Large intestine (tissue), 3 donors: Measurements from ENCODE around the gene TDRD9. TPM values are rescaled to one million over a fixed set of nuclear protein-coding genes. Genes with fewer than 3 reads are reported as not detected.

Experiments used
- DNase-seq, 2 donors: peaks; one replicate each; pipeline versions ENCODE4 v3.0.0 to v3.0.0-alpha.2; 2013
- H3K27ac ChIP-seq: one replicate; pipeline ENCODE4 v1.5.1; 2013; ENCODE audit warnings: low read length
- H3K27me3 ChIP-seq: 2 replicates; pipeline ENCODE4 v1.6.1; 2013; ENCODE audit warnings: low read length; ENCODE audit not compliant: control insufficient read depth, insufficient read depth
- H3K36me3 ChIP-seq: 2 replicates; pipeline ENCODE4 v1.6.1; 2013; ENCODE audit warnings: low read length; ENCODE audit not compliant: control insufficient read depth, insufficient read depth
- H3K4me1 ChIP-seq: one replicate; pipeline ENCODE4 v1.6.1; 2013; ENCODE audit warnings: low read length; ENCODE audit not compliant: control insufficient read depth, insufficient read depth
- H3K4me3 ChIP-seq: one replicate; pipeline ENCODE4 v1.5.1; 2013; ENCODE audit warnings: low read length
- H3K9me3 ChIP-seq: one replicate; pipeline ENCODE4 v1.6.1; 2013; ENCODE audit warnings: mild to moderate bottlenecking, low read depth, low read length, moderate library complexity; ENCODE audit not compliant: control insufficient read depth
- WGBS: methylation state at CpG from one replicate; pipeline ENCODE4 v1.1.5; 2013; ENCODE audit warnings: low lambda C conversion rate; ENCODE audit not compliant: insufficient coverage; 5-methylcytosine and 5-hydroxymethylcytosine counted together
- polyA plus RNA-seq: library from polyadenylated mRNA; unstranded; fragments of 120-200 nt; gene quantifications from one replicate; pipeline ENCODE4 v1.2.1, GENCODE V29; 2013

The TDRD9 gene
- polyA plus RNA-seq, 1 donor = 0.46 TPM

GRCh38 chr14:104091927-104092771 lies 163.9 kb downstream of the TDRD9 start:
- Histone ChIP-seq H3K27me3 (no peaks in the 10 kb centered on the region), H3K4me3 (no peak overlapping the region), H3K27ac (no peak overlapping the region), H3K36me3 (no peaks in the 10 kb centered on the region), H3K4me1 (peaks cover 13% of the 10 kb centered on the region), H3K9me3 (peaks cover 2% of the 10 kb centered on the region)
- DNase-seq = no peak
- WGBS = no CpG with 5 or more reads among the region's 23 CpGs

DNA sequence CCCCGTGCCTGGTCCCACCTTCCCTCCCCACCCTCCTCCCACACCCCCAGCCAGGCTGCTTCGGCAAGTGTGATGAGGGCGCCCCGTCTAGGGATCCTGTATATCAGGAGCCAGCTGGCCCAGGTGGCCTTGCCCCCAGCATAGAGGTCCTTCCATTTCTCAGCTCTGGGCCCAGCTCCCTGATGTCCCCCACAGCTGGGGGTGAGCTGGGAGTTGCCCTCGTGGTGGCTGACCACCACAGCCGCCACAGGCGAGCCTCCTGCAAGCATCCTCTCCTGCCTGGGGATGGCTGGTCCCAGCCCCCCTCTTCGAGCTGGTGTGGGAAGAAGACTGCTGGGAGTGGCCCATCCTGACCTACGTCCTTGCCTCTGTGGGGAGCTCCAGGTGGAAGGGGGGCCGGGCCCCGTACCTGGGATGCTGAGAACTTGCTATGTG lies 164.7 kb downstream of the TDRD9 start:
- Histone ChIP-seq H3K9me3 (peaks cover 2% of the 10 kb centered on the region), H3K36me3 (no peaks in the 10 kb centered on the region), H3K4me1 (peaks cover 5% of the 10 kb centered on the region), H3K27ac (no peak overlapping the region), H3K4me3 (no peak overlapping the region), H3K27me3 (no peaks in the 10 kb centered on the region)
- DNase-seq = no peak
- WGBS = no CpG with 5 or more reads among the region's 11 CpGs

DNA sequence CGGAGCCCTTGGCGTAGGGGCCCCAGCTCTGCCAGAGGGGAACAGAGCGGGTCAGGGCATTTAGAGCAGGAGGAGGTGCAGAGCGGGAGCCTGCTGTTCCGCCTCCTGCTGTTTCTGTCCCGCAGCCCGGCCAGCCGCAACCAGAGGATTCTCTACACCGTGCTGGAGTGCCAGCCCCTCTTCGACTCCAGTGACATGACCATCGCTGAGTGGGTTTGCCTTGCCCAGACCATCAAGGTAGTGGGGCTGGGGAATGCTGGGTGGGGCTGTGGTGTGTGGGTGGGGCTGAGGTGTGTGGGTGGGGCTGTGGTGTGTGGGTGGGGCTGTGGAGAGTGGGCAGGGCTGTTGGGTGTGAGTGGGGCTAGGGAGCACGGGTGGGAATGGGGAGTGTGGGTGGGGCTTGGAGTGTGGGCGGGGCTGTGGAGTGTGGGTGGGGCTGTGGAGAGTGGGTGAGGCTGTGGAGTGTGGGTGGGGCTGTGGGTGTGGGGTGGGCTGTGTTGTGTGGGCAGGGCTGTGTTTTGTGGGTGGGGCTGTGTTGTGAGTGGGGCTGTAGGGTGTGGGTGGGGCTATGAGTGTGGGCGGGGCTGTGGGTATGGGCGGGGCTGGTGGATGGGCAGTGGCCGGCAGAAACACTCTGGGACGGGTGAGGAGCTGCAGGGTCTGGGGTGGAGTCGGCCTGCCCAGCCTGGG lies 165.3 kb downstream of the TDRD9 start:
- Histone ChIP-seq H3K27me3 (no peaks in the 10 kb centered on the region), H3K4me1 (peaks cover 2% of the 10 kb centered on the region), H3K9me3 (peaks cover 2% of the 10 kb centered on the region), H3K27ac (no peak overlapping the region), H3K36me3 (no peaks in the 10 kb centered on the region), H3K4me3 (no peak overlapping the region)
- no CpG with 5 or more reads among the region's 18 CpGs for WGBS
- no peak for DNase-seq

DNA sequence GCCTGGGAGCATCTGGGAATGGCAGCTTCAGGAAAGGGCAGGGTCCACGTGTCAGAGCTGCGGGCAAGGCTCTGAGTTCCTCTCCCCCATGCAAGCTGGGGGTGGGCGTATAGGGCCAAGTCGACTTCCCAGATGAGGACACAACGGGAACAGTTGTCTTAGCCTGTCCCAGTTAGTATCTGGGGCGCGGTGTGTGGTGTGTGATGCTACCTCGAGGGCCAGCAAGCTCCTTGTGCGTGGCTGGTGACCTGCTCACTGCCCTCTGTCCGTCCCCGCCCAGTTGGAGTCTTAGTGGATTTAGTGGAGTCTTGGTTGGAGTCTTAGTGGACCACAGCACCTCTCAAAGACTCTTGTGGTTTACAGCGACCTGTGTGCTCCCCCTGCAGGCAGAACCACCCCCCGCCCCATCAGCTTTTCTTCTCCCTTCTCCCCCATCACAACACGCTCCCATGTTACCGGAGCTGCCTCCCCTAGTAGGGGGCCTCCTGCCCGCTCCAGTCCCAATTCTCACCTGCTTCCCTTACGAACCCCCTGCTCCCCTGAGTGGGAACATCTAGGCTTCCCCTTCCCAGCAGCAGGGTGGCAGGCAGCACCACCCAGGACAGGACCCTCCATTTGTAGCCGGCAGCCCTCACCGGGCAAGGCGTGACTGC lies 165.9 kb downstream of the TDRD9 start:
- Histone ChIP-seq H3K4me3 (no peak overlapping the region), H3K27ac (no peak overlapping the region), H3K27me3 (no peaks in the 10 kb centered on the region), H3K9me3 (peaks cover 2% of the 10 kb centered on the region), H3K4me1 (peaks cover 2% of the 10 kb centered on the region), H3K36me3 (no peaks in the 10 kb centered on the region)
- DNase-seq = peak in 1 of 2 donors; percentile 21
- no CpG with 5 or more reads among the region's 20 CpGs for WGBS

DNA sequence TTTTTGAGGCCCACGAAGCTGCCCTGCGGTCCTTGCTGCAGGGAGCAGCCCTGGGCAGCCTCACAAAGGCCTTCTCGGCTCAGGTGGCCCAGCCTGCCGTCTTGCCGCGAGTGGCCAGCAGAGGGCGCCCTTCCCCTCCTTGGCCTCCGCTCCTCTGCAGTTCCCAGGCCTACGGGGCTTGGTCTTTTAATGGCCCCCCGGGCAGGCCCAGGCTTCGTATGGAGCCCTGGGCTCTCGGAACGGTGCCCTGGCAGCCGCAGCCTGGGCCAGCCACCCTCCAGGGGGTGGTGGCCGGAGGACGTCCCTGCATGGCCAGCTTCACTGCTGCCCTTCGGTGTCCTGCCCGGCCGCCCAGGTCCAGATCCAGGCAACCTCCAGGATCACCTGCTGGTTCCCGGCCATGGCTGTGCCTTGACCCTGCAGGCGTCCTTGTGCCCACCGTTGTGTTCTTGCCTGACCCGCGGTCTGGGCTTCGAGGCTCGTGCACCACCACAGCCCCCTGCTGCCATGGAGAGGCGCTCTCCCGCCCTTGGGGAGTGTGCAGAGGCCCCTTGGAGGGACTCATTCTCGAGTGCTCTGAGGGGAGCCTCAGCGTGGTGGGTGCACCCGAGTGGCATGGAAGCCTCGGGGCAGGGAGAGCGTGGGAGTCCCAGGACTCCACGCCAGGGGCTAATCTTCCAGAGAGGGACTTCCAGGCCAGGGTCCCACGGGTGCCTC lies 166.6 kb downstream of the TDRD9 start:
- WGBS = no CpG with 5 or more reads among the region's 35 CpGs
- Histone ChIP-seq H3K27me3 (no peaks in the 10 kb centered on the region), H3K27ac (no peak overlapping the region), H3K36me3 (no peaks in the 10 kb centered on the region), H3K4me1 (peaks cover 2% of the 10 kb centered on the region), H3K4me3 (no peak overlapping the region), H3K9me3 (peaks cover 2% of the 10 kb centered on the region)
- DNase-seq = peak; percentile 48 to 50

DNA sequence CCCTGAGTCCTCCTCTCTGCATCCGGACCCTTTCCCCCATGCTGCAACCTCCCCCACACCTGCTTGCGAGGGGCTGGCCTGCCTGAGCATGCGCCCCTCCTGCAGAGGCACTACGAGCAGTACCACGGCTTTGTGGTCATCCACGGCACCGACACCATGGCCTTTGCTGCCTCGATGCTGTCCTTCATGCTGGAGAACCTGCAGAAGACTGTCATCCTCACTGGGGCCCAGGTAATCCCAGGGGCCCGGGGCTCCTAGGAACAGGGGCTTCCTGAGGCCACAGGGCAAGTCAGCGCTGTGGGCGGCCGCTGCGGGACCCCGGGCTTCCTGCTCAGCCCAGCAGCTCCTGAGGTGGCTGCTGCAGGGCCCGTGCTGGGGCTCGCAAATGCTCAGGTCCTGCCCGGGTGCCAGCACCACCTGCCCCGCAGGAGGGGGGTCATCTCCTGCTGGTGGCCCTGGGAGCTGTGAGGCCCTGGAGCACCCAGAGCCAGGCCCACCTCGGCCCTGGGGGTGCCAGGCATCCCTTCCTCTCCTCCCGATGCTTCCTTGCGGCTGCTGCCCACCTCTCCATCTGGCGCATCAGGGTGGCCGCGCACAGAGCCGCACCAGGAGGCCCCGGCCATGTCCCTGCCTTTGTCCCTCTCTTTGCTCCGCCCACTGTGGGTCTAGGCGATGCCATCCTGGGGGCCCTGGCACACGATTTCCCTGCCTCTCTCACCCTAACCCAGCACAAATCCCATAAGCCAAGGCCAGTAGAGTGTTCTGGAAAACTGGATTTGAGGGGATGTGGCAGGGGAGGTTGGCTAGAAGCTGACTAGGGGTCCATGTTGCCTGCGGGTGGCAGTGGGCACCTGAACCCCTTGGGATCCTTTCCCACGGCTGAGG lies 167.4 kb downstream of the TDRD9 start:
- H3K4me3 ChIP-seq = no peak overlapping the region
- no peaks in the 10 kb centered on the region for H3K27me3 ChIP-seq
- no peaks in the 10 kb centered on the region for H3K9me3 ChIP-seq
- no peak for DNase-seq
- no peak overlapping the region for H3K27ac ChIP-seq
- H3K36me3 ChIP-seq = no peaks in the 10 kb centered on the region
- H3K4me1 ChIP-seq = peaks cover 2% of the 10 kb centered on the region
- no CpG with 5 or more reads among the region's 31 CpGs for WGBS

DNA sequence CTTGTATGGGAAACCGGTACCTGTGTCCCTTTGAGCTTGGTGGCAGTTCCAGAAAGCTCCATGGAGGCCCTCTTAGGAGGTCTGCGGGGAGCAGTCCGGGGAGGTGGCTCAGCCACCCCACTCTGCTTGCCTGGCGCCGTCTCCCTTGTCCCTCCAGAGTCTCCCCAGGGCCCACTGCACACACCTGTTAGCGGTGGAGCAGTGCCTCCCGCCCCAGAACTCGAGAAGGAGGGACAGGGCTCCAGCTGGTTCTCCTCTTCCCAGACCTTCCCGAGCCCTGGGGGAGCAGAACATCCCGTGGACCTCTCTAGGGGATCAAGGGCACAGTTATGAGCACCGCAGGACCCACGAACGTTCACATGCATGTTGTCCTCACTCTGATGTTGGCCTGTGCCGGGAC lies 168.1 kb downstream of the TDRD9 start:
- H3K4me1 ChIP-seq = peaks cover 7% of the 10 kb centered on the region
- no peak overlapping the region for H3K27ac ChIP-seq
- H3K9me3 ChIP-seq = no peaks in the 10 kb centered on the region
- H3K4me3 ChIP-seq = no peak overlapping the region
- no CpG with 5 or more reads among the region's 14 CpGs for WGBS
- H3K27me3 ChIP-seq = no peaks in the 10 kb centered on the region
- H3K36me3 ChIP-seq = no peaks in the 10 kb centered on the region
- DNase-seq = no peak

- Histone ChIP-seq H3K9me3 (no peaks in the 10 kb centered on the region), H3K4me3 (no peak overlapping the region), H3K36me3 (no peaks in the 10 kb centered on the region), H3K4me1 (peaks cover 7% of the 10 kb centered on the region), H3K27ac (no peak overlapping the region), H3K27me3 (no peaks in the 10 kb centered on the region)
- no CpG with 5 or more reads among the region's 25 CpGs for WGBS
- DNase-seq = no peak
Observed at GRCh38 chr14:104096751-104097700, 168.8 kb downstream of the TDRD9 start.
